ENCODE results near the gene TCTN2. TPM values are rescaled to one million over a fixed set of nuclear protein-coding genes. Genes with fewer than 3 reads are reported as not detected.

Gene TCTN2
- total RNA-seq, 1 donor, result 18.5 TPM

GRCh38 chr12:123727878-123728277, 57.0 kb downstream of the TCTN2 start:
- no peak for TF ChIP-seq CTCF (IDR thresholded peaks at IDR 0.05; ENCODE audit: insufficient read depth, low read length)

GRCh38 chr12:123731596-123731995, 60.7 kb downstream of the TCTN2 start:
- TF ChIP-seq CTCF (IDR thresholded peaks at IDR 0.05; ENCODE audit: insufficient read depth, low read length), result no peak

More at GRCh38 chr12:123727878-123728277, 57.0 kb downstream of the TCTN2 start:
- DNase-seq (ENCODE audit: low read depth), result no peak
- no peak overlapping the region for H3K4me3 ChIP-seq (ENCODE audit: low read depth, low read length)

DNA sequence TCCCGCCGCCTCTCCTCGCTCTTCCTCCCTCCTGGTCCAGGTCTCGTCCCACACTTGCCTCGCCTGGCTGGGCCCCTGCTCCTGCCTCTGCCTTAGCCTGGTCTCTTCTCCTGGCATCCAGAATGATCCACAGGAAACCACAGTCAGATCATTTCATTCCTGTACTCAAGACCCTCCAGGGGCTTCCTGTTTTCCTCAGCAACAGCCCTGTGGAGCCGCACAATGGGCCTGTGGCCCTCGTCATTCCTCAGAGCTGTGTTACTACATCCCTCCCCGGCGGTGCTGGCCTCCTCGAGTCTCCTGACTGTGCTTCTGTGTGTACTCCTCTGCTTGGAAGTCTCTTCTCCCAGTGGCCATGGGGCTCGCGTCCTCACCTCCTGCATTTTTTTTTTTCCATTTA, 61.3 kb downstream of the TCTN2 start:
- no peak for TF ChIP-seq CTCF (IDR thresholded peaks at IDR 0.05; ENCODE audit: insufficient read depth, low read length)
- no peak overlapping the region for H3K4me3 ChIP-seq (ENCODE audit: low read depth, low read length)
- no peak for DNase-seq (ENCODE audit: low read depth)

More at GRCh38 chr12:123731596-123731995, 60.7 kb downstream of the TCTN2 start:
- H3K4me3 ChIP-seq (ENCODE audit: low read depth, low read length), result no peak overlapping the region
- no peak for DNase-seq (ENCODE audit: low read depth)

- no peak for TF ChIP-seq CTCF (IDR thresholded peaks at IDR 0.05; ENCODE audit: insufficient read depth, low read length)
- DNase-seq (ENCODE audit: low read depth), result no peak
- H3K4me3 ChIP-seq (ENCODE audit: low read depth, low read length), result no peak overlapping the region
Observed at GRCh38 chr12:123733229-123733628, 62.3 kb downstream of the TCTN2 start.

DNA sequence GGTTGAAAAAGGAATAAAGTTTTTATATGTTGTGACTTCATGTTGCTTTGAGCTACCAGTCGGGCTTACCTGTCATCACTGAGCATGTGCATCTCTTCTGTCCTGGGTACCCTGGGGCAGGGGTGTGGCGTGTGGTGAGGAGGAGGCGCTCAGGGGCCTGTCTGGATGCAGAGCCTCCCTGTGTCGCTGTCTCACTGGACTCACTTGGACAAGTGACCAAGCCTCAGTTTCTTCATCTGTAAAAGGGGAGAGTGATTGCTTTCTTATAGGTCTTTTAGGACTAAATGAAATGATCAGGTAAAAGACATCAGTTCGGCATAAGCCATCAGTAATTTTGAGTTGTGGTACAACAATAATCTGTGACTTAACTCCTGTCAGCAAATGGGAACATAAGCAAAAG, 63.4 kb downstream of the TCTN2 start:
- DNase-seq (ENCODE audit: low read depth), result no peak
- H3K4me3 ChIP-seq (ENCODE audit: low read depth, low read length), result no peak overlapping the region
- TF ChIP-seq CTCF (IDR thresholded peaks at IDR 0.05; ENCODE audit: insufficient read depth, low read length), result no peak

DNA sequence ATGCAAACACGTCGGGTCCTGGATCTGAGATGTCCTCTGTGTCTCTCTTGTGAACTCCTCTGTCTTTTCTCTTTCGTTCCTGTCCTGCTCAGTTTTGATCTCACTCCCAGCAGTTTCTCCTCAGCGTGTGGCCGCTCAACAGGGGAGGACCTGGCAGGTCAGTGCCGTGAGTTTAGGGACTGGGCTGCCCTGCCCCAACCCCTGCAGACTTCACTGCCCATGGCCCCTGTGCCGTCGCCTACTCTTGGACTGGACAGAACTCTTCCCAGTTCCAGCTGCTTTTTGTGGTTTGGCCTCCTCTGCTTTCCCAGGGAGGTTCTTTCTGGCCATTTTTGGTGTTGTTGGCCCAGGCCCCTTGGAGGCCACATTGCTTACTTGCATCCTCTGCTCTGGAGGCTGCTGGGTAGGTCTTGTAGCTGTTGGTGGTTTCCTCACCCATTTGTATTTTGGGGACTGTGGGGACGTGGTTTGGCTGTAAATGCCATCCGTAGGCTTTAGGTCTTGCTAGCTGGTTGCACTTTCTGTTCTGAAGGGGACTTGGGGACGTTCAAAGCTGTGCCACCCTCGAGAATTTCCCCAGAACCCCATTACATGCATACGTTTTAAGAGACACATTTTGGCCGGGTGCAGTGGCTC, 71.1 kb downstream of the TCTN2 start:
- TF ChIP-seq CTCF (IDR thresholded peaks at IDR 0.05; ENCODE audit: insufficient read depth, low read length), result no peak
- no peak overlapping the region for H3K4me3 ChIP-seq (ENCODE audit: low read depth, low read length)
- no peak for DNase-seq (ENCODE audit: low read depth)

GRCh38 chr12:123743002-123743401, 72.1 kb downstream of the TCTN2 start:
- H3K4me3 ChIP-seq (ENCODE audit: low read depth, low read length), result no peak overlapping the region
- DNase-seq (ENCODE audit: low read depth), result no peak
- no peak for TF ChIP-seq CTCF (IDR thresholded peaks at IDR 0.05; ENCODE audit: insufficient read depth, low read length)

All from fibroblast of the aortic adventitia (primary cell).